Endothelial cell of hepatic sinusoid (primary cell): ENCODE measurements around the gene UMOD.
"Not testable (repeated sequence)": the region's sequence is repeated elsewhere in the genome, so short reads cannot be mapped to it uniquely, and the experiment has no call there.

Experiments used
- in situ Hi-C: cut with HindIII; loops from 2 replicates; pipeline ENCODE4 v1.10.0; 2017; ENCODE audit warnings: low sequenced_read_pairs

Gene UMOD

DNA sequence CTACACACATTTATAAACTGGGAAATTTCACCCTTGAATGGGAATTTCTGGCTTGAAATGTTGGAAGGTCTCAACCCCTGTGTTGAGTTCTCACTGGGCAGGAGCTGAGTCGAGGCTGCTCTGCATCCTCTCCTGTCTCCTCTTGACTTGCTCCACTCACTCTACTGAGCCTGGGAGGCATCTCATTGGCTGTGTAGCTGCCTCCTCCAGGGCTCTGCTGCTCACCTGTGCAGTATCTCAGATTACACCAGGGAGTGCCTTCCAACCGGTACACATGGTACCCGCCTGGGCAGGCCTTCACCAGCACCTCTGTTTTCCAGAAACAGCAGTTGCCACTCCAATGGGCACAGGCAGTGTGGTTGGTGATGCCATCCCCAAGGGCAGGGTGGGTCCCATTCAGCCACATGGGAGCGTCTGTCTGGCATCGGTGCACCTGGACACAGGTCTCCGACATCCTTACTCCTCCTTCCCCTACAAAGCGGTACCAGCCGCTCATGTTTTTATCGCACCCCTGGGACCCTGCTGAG, 28.9 kb downstream of the UMOD start:
- in situ Hi-C loops: no loop called here

DNA sequence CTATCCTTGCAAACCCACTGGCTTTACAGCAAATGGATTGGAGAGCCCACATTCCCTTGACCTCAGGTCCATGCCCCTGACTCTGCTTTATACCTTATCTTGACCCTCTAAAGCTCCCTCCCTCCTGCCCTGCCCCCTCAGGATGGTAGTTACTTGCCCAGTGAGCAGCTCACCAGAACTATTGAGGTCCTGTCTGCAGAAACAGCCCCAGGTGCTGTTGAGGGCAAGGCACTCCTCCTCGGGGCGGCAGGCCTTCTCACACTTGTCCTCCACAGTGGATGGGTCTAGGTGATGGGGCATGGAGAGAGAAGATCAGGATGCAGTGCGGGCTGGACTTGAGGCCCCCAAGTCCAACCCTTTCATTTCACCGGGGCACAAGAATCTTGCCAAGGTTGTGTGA, 29.8 kb downstream of the UMOD start:
- in situ Hi-C loops: no loop called here

DNA sequence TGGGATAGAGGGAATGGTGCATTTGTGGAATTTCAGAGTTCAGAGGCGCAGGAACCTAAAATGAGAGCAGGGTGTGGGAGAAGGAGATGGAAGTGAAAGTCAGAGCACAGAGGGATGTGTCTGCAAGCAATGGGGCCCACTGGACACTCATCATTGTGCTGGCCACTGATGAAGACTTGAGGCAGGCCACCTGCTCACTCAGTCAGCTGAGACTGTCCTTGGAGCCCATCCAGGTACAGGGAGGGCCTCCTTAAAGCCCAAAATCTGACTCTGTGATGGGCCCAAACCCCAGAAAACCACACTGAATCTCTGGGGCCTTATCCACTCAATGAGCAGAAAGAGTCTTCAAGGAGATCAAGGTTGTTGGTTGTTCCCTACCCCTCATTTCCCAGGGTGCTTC, 30.8 kb downstream of the UMOD start:
- in situ Hi-C loops: no loop called here

DNA sequence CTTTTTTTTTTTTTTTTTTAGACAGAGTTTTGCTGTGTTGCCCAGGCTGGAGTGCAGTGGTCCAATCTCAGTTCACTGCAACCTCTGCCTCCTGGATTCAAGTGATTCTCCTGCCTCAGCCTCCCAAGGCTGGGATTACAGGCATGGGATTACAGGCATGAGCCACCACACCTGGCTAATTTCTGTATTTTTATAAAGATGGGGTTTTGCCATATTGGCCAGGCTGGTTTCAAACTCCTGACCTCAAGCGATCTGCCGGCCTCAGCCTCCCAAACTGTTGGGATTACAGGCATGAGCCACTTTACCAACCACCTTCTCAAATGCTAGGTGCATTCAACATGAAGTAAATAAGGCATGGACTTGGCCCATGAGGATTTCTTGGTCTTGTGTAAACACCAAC, 31.5 kb downstream of the UMOD start:
- in situ Hi-C loops: not testable (repeated sequence)

DNA sequence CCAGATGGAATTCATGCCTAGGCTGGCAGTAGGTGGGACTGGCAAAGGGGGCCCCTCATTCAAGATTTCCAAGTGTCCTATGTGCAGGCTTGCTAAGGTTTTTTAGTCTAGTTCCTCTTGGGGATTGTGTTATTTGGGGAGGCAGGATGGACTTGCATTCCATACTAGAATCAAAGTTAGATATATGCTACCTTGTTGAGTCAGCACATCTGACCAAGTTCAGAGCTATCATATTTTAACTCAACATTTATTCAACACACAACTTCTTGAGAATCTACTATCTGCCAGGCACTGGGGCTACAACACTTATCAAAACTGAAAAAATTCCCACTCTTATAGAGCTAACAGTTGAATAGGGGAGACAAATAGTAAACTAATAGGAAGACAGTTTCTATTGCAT, 31.9 kb downstream of the UMOD start:
- in situ Hi-C loops: no loop called here

DNA sequence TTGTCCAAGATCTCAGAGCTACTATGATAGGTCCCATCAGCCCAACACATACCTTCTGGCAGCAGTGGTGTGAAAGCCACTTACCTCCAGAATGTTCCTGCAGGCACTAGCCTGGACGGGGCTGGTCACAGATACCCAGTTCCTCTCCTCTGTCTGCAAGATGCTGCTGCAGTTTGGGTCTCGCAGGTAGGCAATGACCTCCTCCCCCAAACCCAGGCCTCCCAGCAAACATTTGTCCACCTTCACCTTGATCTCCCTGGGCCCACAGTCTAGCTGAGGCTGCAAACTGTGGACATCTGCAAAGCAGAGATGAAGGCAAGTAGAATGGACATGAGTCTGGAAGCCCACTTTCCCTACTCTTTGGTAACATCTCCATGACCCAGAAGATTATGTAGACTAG, 32.3 kb downstream of the UMOD start:
- in situ Hi-C loops: no loop called here

DNA sequence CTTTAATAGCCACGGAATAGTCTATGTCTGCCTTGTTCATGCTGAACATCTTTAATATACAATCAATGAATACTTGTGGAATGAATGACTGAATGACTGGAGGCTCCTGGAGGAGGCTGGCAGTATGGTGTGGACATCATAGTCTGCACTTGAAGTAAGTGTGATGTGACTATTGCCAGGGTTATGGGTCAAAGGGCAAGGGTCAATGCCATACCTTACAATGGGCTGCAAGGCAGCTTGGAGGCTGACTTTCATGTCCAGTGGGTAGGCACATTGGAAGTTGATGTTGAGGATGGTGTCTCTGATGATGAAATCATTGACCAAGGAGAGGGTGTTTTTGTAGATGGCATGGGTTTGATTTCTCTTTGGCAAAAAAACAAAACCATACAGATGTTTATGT, 33.1 kb downstream of the UMOD start:
- in situ Hi-C loops: no loop called here

DNA sequence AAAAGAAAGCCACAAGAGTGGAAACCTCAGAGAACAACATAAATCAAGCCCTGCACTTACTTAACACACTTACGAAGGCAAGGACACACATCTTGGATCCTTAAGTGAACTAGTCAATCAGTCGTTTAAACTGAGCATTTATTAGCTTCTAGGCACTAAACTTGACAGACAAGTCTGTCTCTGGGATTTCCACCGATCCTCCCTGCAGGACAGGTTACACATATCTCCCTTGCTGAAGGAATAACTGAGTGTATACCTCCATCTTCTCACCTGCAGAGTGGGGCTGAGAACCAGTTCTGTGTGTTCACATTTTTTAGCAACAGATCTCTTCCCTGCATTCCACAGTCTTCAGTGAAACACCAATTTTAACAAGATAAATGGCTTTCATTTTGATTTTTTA, 34.1 kb downstream of the UMOD start:
- in situ Hi-C loops: no loop called here

DNA sequence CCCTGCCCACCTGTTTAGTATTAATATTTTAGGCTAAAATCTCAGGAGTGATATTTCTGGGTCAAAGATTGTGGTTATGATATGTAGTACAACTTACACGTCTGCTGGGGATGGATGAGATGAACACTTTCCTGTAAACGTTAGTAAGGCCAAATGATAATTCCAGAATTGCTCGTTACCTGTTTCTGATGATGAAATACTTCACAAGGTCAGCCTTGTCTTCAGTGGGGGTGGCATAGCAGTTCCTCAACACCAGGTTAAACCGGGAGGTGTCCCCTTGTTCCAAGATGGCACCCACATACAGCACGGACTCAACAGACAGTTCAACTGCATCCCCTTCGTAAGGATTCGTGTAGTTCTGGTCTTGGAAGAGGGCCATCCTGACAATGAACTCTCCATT, 34.5 kb downstream of the UMOD start:
- in situ Hi-C loops: no loop called here

DNA sequence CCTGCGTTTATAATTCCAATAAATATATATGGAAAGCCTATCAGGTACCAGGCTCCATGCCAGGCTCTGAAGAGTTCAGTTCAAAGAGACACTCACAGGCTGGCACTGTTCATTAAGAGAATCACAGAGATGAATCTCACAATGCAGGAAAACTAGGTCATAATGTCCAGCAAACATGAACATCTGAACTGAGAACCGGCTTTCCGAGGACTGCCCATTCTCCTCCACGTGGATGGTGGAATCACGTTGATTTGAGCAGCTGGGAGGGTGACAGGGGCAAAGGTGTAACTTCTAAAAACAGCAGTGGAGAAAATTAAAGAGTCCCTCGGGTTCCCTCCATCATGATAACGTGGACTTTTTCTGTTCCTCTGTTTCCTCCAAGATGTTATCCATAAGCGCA, 35.4 kb downstream of the UMOD start:
- in situ Hi-C loops: no loop called here

DNA sequence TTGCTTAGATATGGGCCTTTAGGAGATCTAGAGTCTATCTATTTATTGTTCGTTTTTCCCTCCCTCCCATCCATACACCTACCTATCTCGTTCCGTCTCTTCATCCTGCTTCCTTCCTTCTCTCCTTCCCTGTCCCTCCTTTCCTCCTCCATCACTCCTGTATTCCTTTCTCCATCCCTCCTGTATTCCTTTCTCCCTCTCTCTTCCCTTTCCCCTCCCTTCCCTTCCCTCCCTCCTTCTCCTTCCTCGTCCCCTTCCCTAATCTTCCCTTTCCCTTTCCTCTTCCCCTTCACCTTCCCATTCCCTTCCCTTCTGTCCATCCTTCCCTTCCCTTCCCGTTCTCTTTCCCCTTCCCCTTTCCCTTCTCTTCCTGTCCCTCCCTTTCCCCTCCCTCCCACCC, 35.8 kb downstream of the UMOD start:
- in situ Hi-C loops: no loop called here

DNA sequence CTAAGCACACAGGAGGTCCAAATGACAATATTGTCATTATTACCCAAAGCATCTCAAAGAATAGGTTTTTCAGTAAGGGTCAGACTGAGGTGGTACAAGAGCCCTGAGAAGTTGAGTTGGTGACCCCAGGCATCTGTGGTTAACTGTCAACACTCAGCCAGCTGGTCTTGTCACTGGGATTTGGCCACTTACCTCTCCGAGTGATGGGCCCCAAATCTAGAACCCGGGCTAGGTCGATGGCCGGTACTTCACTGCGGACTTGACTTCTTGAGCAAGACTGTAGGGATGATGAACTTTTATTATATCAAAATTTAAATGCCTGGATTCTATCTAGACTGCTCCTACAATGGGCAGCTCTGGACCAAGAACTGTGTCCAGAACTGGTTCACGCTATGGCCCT, 36.8 kb downstream of the UMOD start:
- in situ Hi-C loops: no loop called here

DNA sequence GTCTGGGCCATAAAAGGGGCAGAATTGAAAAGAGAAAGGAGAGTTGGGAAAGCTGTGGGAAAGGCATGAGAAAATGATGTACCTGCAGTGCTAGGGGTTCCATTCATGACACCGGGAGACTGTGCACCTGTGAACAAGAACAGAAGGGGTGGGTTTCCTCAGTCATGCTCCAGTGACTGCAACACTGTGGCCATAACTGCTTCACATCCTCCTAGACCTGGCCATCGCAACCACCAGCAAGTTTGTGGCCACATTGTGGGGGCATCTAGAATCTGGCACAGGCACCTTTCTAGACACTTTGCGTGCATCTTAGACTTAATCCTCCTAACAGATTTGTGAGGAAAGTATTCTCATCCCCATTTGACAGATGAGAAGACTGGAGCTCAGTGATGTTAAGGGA, 37.9 kb downstream of the UMOD start:
- in situ Hi-C loops: no loop called here

DNA sequence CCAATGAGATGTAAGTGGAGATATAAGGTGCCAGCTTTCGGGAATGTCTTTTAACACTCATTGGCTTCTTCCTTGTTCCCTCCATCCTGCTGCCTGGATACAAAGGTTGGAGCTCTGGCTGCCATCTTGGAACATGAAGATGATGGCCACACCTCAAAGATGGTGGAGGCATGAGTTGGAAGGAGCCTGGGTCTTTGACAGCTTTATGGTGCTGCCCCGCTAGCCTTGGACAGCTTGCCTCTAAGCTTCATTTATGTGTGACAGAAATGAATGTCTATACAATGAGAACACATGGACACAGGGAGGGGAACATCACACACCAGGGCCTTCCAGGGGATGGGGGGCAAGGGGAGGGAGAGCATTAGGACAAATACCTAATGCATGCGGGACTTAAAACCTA, 38.8 kb downstream of the UMOD start:
- in situ Hi-C loops: no loop called here

DNA sequence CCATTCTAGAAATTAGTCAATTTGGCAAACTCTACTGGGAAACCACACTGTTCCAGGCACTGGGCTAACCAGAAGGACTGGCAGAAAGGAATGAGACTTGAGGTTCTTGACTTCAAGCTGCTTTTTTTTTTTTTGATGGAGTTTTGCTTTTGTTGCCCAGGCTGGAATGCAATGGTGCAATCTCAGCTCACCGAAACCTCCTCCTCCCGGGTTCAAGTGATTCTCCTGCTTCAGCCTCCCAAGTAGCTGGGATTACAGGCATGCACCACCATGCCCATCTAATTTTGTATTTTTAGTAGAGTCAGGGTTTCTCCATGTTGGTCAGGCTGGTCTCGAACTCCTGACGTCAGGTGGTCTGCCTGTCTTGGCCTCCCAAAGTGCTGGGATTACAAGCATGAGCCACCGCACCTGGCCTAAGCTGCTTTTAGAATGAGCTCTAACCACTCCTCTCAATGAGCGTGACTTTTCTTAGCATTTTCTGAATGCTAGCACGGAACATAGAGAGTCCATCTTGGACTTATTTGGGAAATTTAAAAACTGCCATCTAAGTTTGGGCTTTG, 39.9 kb downstream of the UMOD start:
- in situ Hi-C loops: not testable (repeated sequence)

DNA sequence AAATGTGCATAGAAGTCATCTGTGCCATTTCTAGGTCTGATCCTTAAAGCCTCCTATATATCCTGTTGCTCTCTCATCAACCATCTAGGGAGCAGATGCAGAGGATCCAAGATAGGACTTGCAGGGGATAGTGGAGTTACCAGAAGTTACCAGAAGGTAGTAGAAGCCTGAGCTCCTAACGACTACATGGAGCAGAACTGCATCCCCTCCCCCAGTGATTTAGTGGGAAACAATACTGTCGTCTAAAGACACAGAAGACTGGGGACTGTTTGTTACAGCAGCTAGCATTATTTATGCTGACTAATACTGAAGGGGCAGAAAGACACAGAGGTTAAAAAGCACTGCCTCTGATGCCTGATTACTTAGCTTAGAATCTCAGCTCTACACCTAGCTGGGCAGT, 41.0 kb downstream of the UMOD start:
- in situ Hi-C loops: no loop called here

DNA sequence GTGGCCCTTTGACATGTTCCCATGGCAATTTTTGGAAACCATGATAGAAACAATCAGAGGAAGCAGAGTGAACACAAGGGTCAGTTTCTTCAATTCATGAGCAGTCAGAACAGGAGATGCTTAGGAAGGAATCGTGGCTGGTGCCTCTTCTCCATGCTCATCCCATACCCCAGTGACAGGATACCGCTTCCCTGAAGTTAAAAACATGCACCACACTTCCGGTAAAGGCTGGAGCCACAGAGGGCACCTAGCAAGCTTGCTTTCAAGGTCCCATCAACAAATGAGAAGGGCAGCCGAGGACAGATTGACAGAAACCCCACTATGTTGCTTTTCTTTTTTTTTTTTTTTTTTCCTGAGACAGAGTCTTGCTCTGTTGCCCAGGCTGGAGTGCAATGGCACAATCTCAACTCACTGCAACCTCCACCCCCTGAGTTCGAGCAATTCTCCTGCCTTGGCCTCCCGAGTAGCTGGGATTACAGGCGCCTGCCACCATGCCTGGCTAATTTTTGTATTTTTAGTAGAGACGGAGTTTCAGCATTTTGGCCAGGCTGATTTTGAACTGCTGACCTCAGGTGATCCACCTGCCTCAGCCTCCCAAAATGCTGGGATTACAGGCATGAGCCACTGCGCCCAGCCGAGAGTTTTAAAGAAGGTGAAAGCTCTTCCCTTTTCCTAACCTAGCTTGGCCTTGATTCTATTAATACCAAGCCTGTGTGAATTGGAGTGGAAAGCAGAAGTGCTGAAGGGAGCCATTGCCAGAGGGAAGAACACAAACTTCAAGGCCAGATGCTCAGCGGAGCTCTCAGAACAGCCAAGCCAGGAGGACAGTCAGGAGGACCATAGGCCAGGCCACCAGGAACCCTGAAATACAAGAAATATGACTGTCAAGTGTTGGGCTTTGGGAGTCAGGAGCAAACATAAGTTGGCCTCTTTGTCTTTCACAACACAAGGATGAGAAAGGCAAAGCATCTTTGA, 41.8 kb downstream of the UMOD start:
- in situ Hi-C loops: no loop called here

DNA sequence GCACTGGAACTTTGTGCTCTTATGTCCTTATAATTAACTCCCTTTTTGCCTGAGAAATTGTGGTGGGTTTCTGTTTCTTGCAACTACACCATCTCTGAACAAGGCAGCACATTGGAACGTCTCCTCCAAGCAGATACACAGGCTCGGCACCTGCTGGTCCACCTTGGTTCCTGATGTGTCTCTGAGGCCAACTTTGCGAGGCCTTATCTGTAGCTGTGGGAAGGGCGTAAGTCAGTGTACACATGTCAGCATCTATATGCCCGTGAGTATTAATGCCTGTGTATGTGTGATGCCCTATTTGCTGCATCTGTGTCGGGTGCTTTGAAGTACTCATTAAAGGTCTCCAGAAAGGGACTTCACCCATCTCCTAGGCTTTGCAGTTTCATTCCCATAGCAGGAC, 42.7 kb downstream of the UMOD start:
- in situ Hi-C loops: no loop called here

DNA sequence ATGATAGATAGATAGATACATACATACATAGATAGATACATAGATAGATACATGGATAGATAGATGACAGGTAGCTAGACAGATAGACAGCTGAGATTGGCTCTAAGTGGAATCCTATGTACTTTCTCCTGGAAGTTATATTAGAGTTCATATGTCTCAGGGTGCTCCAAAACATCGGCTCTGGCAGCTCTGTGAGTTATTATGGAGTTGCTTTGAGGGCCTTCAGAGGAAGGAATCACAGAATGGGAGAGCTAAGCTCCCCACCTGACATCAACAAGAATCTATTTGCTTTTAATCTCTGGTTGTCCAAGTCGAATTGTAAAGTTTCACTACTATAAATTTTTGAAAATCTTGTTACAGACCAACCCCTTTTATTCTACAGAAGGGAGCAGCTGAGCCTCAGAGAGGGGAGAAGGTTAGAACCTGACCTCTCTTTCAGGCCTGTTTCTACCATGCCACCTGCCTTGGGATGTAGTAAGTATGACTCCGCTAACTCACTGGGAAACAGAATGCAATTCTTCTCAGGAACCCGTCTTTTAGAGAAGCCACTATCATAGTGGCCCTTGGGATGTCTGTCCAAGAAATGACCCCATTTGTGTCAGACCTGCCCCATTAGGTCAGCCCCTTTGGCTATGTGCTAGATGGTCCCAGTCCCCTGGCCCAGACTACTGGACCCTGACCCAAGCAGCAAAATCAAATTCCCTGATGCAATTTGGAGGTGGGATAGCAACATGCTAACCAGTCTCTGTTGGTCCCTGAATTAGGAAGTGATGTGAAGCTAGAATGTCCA, 43.5 kb downstream of the UMOD start:
- in situ Hi-C loops: no loop called here

DNA sequence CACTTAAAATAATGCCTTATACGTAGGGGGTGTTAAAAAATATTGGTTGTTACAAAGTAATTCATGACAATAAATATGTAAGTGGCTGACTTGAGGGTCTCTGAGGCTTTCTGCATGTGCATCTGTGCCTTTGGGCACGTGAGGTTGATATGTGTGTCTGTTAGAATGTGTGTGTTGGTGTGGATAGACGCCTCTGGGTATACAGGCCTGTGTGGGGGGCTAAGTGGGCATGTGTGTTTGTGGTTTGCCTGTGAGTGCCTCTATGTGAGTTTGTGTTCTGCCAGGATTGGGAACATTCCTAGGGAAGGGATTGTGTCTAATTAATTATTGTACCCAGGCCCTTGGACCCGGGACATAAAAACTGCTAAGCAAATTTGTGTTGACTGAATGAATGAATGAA, 44.2 kb downstream of the UMOD start:
- in situ Hi-C loops: no loop called here

DNA sequence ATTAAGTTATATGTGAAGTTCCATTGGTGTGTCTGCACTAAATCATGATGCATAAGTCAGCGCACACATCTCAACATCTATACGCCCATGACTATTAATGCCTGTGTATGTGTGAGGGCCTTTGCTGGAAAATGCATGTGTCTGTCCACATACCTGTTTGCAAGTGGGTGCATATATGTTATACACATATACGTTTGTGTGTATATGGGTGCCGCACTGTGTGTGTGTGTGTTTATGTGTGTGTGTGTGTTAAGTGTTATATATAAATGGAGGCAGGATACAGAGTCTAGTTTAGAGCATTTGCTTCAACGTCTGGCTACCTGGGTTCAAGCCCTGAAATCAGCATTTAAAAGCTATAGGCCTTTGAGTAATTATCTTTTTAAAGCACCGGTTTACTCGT, 44.7 kb downstream of the UMOD start:
- in situ Hi-C loops: no loop called here

DNA sequence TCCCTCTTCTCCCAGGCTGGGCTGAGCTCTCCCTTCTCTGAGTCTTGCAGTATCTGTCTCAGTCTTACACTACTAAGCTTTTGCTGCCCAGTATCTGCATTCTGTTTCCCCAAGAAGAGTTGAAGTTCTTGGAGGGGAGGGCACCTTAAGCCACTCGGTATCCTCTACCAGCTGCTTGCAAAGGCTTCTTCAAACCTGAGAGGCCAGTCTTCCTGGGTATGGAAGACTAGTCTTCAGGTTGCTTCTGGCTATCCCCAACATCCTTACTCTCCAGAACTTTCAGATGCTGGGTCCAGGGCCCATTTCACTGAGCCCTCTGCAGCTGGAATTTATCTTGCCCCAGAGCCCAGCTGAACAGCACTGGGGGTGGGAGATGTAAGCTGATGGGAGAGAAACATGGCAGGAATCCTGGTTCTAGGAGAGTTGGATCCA, 45.3 kb downstream of the UMOD start:
- in situ Hi-C loops: no loop called here
